K562 (cell line): Measurements from ENCODE around the gene AFF1. TPM values are rescaled to one million over a fixed set of nuclear protein-coding genes. Genes with fewer than 3 reads are reported as not detected.
A peak's percentile ranks its signal among the peaks of the same experiment; 100 is the strongest.

Source experiments
- ATAC-seq: fragments of 200-7000 bp; cut with Tn5 transposase; 3 replicates; pipeline ENCODE4 v1.9.1; 2020; ENCODE audit warnings: moderate library complexity
- BruUV-seq: library from RNA; stranded (reverse); fragments of 400-500 nt; replicated peaks from 2 replicates; lab custom pipeline; 2021; lab: Mats Ljungman, UMichigan
- CTCF ChIA-PET: fragments of 300-600 bp; formaldehyde crosslinking; extraction: SDS; loops from one replicate; lab custom pipeline; 2021; ENCODE audit warnings: low intra/inter-chr PET ratio; lab: Yijun Ruan, JAX
- POLR2A ChIA-PET: fragments of 300-600, 350-650 bp; sonication (Branson Sonifier 250); formaldehyde crosslinking; extraction: SDS; loops from one replicate; lab custom pipeline; 2021; ENCODE audit warnings: antibody characterized with exemption, inconsistent platforms; lab: Yijun Ruan, JAX
- DNase-seq, 4 experiments: peaks; one replicate each; pipeline versions ENCODE4 v3.0.0 to v3.0.0-alpha.2; 2011 to 2018; ENCODE audit warnings: low spot score in 3 of 4, mixed read lengths in 3 of 4; ENCODE audit errors: extremely low read depth in 1 of 4
- FAIRE-seq: peaks from 2 replicates; lab custom pipeline; 2011; peaks lifted over from hg19 to GRCh38; lab: Jason Lieb, UNC
- H2AFZ ChIP-seq: 2 replicates; pipeline ENCODE4 v1.6.0; 2011; ENCODE audit warnings: low read depth, low read length, control low read depth, inconsistent platforms
- H3K27ac ChIP-seq: fragments of 200-600 bp; 3 replicates; pipeline ENCODE4 v1.8.0; 2011; ENCODE audit warnings: low read depth, mild to moderate bottlenecking, control low read depth, inconsistent platforms, low read length, moderate library complexity, mixed read lengths; ENCODE audit errors: extremely low read depth
- H3K27me3 ChIP-seq, 2 experiments: fragments of 300-600 bp in 1 of 2; 2 replicates in 1 of 2; 3 replicates in 1 of 2; pipeline versions ENCODE4 v1.6.0 to v1.8.0; 2011; ENCODE audit warnings: inconsistent platforms in 2 of 2, low read length in 2 of 2, mild to moderate bottlenecking in 1 of 2, mixed read lengths in 1 of 2, moderate library complexity in 1 of 2; ENCODE audit not compliant: control insufficient read depth in 2 of 2, insufficient read depth in 2 of 2
- H3K36me3 ChIP-seq: fragments of 300-600 bp; 3 replicates; pipeline ENCODE4 v1.8.0; 2011; ENCODE audit warnings: mild to moderate bottlenecking, low read length, inconsistent platforms; ENCODE audit not compliant: control insufficient read depth, insufficient read depth
- H3K4me1 ChIP-seq, 2 experiments: fragments of 200-600 bp in 1 of 2; replicated peaks in 1 of 2; 2 replicates in 1 of 2; 3 replicates in 1 of 2; pipeline versions ENCODE4 v1.5.1 to v1.8.0; 2011; ENCODE audit warnings: inconsistent platforms in 2 of 2, low read length in 2 of 2, mild to moderate bottlenecking in 1 of 2, mixed read lengths in 1 of 2, moderate library complexity in 1 of 2; ENCODE audit not compliant: control insufficient read depth in 2 of 2, insufficient read depth in 2 of 2
- H3K4me2 ChIP-seq: 2 replicates; pipeline ENCODE4 v1.6.1; 2011; ENCODE audit warnings: low read length, control low read depth, inconsistent platforms, mixed read lengths; ENCODE audit not compliant: insufficient read depth
- H3K4me3 ChIP-seq: fragments of 200-600 bp; sonication (generic), shearing (Covaris generic); 2 replicates; pipeline ENCODE4 v1.5.1; 2016; ENCODE audit warnings: control low read depth, inconsistent platforms
- H3K79me2 ChIP-seq: fragments of 200-600 bp; 3 replicates; pipeline ENCODE4 v1.8.0; 2011; ENCODE audit warnings: low read length, inconsistent platforms; ENCODE audit not compliant: control insufficient read depth, insufficient read depth
- H3K9ac ChIP-seq, 2 experiments: 2 replicates each; pipeline versions ENCODE4 v1.6.0 to v1.6.1; 2011; ENCODE audit warnings: low read depth in 2 of 2, low read length in 2 of 2, control low read depth in 1 of 2, inconsistent platforms in 1 of 2, mild to moderate bottlenecking in 1 of 2, mixed read lengths in 1 of 2; ENCODE audit not compliant: insufficient read depth in 1 of 2
- H3K9me1 ChIP-seq: one replicate; pipeline ENCODE4 v1.6.0; 2011; ENCODE audit warnings: inconsistent platforms, mild to moderate bottlenecking, low read length, moderate library complexity; ENCODE audit not compliant: control insufficient read depth, insufficient read depth
- H3K9me3 ChIP-seq: replicated peaks from 2 replicates; pipeline ENCODE4 v1.5.1; 2011; ENCODE audit warnings: low read depth, low read length, inconsistent platforms; ENCODE audit not compliant: control insufficient read depth, insufficient read depth
- H4K20me1 ChIP-seq: replicated peaks from 2 replicates; pipeline ENCODE4 v1.6.1; 2011; ENCODE audit warnings: low read length, inconsistent platforms, mixed read lengths; ENCODE audit not compliant: control insufficient read depth, insufficient read depth
- C11orf30 ChIP-seq: fragments of 450-650 bp; IDR thresholded peaks from 2 replicates; pipeline ENCODE4 v1.6.1; 2016; ENCODE audit warnings: low read depth, mild to moderate bottlenecking
- HDGF ChIP-seq: fragments of 450-650 bp; IDR thresholded peaks from 2 replicates; pipeline ENCODE4 v1.6.1; 2016
- HNRNPUL1 ChIP-seq: fragments of 200-400 bp; formaldehyde crosslinking; IDR thresholded peaks from 2 replicates; pipeline ENCODE4 v1.6.1; 2017; ENCODE audit warnings: low read length
- MAFF ChIP-seq: IDR thresholded peaks from 2 replicates; pipeline ENCODE4 v1.6.1; 2012; ENCODE audit warnings: low read length, improper control_type of control experiment
- MAFG ChIP-seq: fragments of 450-650 bp; conservative IDR thresholded peaks from 2 replicates; pipeline ENCODE4 v1.6.1; 2016; ENCODE audit warnings: missing genetic modification characterization, missing compliant biosample characterization
- MAFK ChIP-seq: IDR thresholded peaks from 2 replicates; pipeline ENCODE4 v1.6.1; 2011; ENCODE audit warnings: low read length, improper control_type of control experiment
- MEIS2 ChIP-seq: fragments of 450-650 bp; IDR thresholded peaks from 2 replicates; pipeline ENCODE4 v1.6.1; 2014; ENCODE audit warnings: mild to moderate bottlenecking; ENCODE audit not compliant: partially characterized antibody
- MYBL2 ChIP-seq, 2 experiments: fragments of 450-650 bp in 1 of 2; sonication (generic) in 1 of 2; formaldehyde crosslinking in 1 of 2; IDR thresholded peaks; 2 replicates each; pipeline versions ENCODE4 v1.6.1 to v1.8.1; 2017 to 2022; ENCODE audit warnings: borderline replicate concordance in 1 of 2, inconsistent platforms in 1 of 2, low read depth in 1 of 2, mild to moderate bottlenecking in 1 of 2, missing genetic modification reagents in 1 of 2, moderate library complexity in 1 of 2
- NFE2L1 ChIP-seq: fragments of 450-650 bp; IDR thresholded peaks from 2 replicates; pipeline ENCODE4 v1.6.1; 2016; ENCODE audit warnings: missing genetic modification characterization, low read depth, mild to moderate bottlenecking, missing compliant biosample characterization, moderate library complexity, borderline replicate concordance
- NFYB ChIP-seq: IDR thresholded peaks from 2 replicates; pipeline ENCODE4 v1.6.1; 2011; ENCODE audit warnings: mild to moderate bottlenecking, moderate library complexity; ENCODE audit not compliant: insufficient read length; ENCODE audit errors: extremely low read depth
- PCBP2 ChIP-seq: fragments of 200-400 bp; formaldehyde crosslinking; IDR thresholded peaks from 2 replicates; pipeline ENCODE4 v1.6.1; 2018; ENCODE audit warnings: low read length, low read depth, mild to moderate bottlenecking, moderate library complexity; ENCODE audit not compliant: poor library complexity, severe bottlenecking
- SUPT5H ChIP-seq: fragments of 450-650 bp; IDR thresholded peaks from 2 replicates; pipeline ENCODE4 v1.6.1; 2016
- ZC3H11A ChIP-seq: IDR thresholded peaks from 2 replicates; pipeline ENCODE4 v1.6.1; 2012; ENCODE audit warnings: low read depth, low read length, improper control_type of control experiment
- ZNF316 ChIP-seq: fragments of 450-650 bp; IDR thresholded peaks from 2 replicates; pipeline ENCODE4 v1.6.1; 2016
- ZNF644 ChIP-seq: fragments of 200-800 bp; sonication (Bioruptor generic); IDR thresholded peaks from 2 replicates; pipeline ENCODE4 v1.6.1; 2016; ENCODE audit warnings: low read depth, missing genetic modification characterization, missing compliant biosample characterization
- ZSCAN32 ChIP-seq: fragments of 450-650 bp; formaldehyde crosslinking; IDR thresholded peaks from 2 replicates; pipeline ENCODE4 v1.4.0; 2020; ENCODE audit warnings: mild to moderate bottlenecking, moderate library complexity
- WGBS: fragments of 100-300 bp; shearing (Covaris generic); methylation state at CpG from one replicate; pipeline ENCODE4 v1.1.6; 2016; ENCODE audit warnings: low coverage, mixed read lengths; ENCODE audit not compliant: insufficient coverage; ENCODE audit errors: missing lambda C conversion rate; 5-methylcytosine and 5-hydroxymethylcytosine counted together
- in situ Hi-C: fragments of 300-500 bp; cut with MboI; formaldehyde crosslinking; loops from 4 replicates; pipeline ENCODE4 v1.15.0; 2018; ENCODE audit warnings: inconsistent platforms, mixed read lengths
- intact Hi-C: fragments of 100-400 bp; cut with micrococcal nuclease; formaldehyde crosslinking; loops from 2 replicates; pipeline ENCODE4 v1.14.2; 2022
- polyA plus RNA-seq, 8 experiments: library from polyadenylated mRNA; depleted of rRNA in 4 of 8; stranded (reverse) in 5 of 8; unstranded in 3 of 8; fragments of >200 nt; fragmentation: Nextera tagmentation in 2 of 8; fragmentation: Illumina TruSeq in 1 of 8; extraction: Ambion mirVana in 2 of 8; extraction: Trizol in 1 of 8; gene quantifications; 2 replicates each; pipeline versions ENCODE4 v1.2.1 to v1.2.3, GENCODE V29; 2011 to 2014; ENCODE audit warnings: inconsistent platforms in 1 of 8, missing spikeins in 1 of 8
- total RNA-seq, 7 experiments: library from RNA; depleted of rRNA in 6 of 7; stranded (reverse); fragments of >200 nt in 6 of 7; fragmentation: Illumina TruSeq in 2 of 7; extraction: Trizol in 2 of 7; gene quantifications; 2 replicates each; pipeline versions ENCODE4 v1.2.1 to v1.2.3, GENCODE V29; 2011 to 2021; ENCODE audit warnings: low replicate concordance in 1 of 7
- TF ChIP-seq, protein P1 (sequence below): sonication (generic); formaldehyde crosslinking; IDR thresholded peaks from 2 replicates; pipeline ENCODE4 v1.8.1; 2023; ENCODE audit warnings: mild to moderate bottlenecking, missing genetic modification reagents
- TF ChIP-seq, protein P2 (sequence below): fragments of 450-650 bp; IDR thresholded peaks from 2 replicates; pipeline ENCODE4 v1.6.1; 2016
- TF ChIP-seq, protein P3 (sequence below): sonication (generic); formaldehyde crosslinking; IDR thresholded peaks from 2 replicates; pipeline ENCODE4 v1.8.1; 2023; ENCODE audit warnings: mild to moderate bottlenecking, missing genetic modification reagents

The AFF1 gene
- total and polyA plus RNA-seq, 9 of the 15 experiments (the other 6 are each of a cell fraction or from before 2014, with no cell fraction given) = 4.1 to 47.5 (median 17.2) TPM

DNA sequence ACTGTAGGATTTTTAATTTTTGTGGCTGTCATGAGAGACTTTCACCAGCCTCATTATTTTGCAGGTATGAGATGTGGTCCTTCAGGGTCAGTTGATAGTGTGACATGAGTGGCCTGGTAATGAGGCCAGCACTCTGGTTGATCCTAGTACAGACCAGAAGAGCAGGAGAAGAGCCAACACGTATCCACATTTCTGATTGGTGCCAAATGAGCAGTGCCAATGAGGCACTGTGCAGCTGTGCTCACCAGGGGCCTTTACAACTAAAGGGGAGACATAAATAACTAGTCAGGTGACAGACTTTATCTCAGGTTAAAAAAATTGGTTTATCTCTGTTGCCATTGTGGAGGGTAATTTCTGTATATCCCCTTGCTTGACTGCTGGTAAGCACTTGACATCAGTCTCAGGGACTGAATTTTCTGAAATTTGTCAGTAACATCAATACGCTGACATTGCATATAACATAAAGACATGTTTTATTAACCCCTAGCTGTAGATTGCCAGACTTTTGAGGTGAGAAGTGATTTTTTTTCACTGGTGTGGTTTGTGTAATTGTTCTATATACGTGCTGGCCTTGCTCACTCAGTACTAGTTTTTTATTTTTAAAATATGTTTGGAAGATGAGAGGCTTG, 101.2 kb downstream of the AFF1 start:
- BruUV-seq = no TSS peak
- H3K27ac ChIP-seq = no peak overlapping the region
- H4K20me1 ChIP-seq = peaks cover 54% of the 10 kb centered on the region
- no peak for DNase-seq
- no peaks in the 10 kb centered on the region for H3K9me3 ChIP-seq
- no peaks in the 10 kb centered on the region for H3K27me3 ChIP-seq
- no peaks in the 10 kb centered on the region for H3K36me3 ChIP-seq
- H3K4me2 ChIP-seq = no peak overlapping the region; the same call in 1 of the 2 replicates
- H3K4me3 ChIP-seq = no peak overlapping the region
- CTCF ChIA-PET = no interaction called here
- peak; percentile 21 for TF ChIP-seq MEIS2
- TF ChIP-seq ZNF316 = peak; percentile 95
- peak; percentile 88 for TF ChIP-seq MAFF
- no peak for TF ChIP-seq NFYB
- peak; percentile 87 for TF ChIP-seq C11orf30
- no peak for TF ChIP-seq SUPT5H
- no peak for TF ChIP-seq MYBL2 (IDR thresholded peaks at IDR 0.05; ENCODE audit: low read depth)
- TF ChIP-seq MYBL2 (CRISPR knock-in tag; IDR thresholded peaks at IDR 0.05; ENCODE audit: borderline replicate concordance) = no peak
- TF ChIP-seq, protein P1, sequence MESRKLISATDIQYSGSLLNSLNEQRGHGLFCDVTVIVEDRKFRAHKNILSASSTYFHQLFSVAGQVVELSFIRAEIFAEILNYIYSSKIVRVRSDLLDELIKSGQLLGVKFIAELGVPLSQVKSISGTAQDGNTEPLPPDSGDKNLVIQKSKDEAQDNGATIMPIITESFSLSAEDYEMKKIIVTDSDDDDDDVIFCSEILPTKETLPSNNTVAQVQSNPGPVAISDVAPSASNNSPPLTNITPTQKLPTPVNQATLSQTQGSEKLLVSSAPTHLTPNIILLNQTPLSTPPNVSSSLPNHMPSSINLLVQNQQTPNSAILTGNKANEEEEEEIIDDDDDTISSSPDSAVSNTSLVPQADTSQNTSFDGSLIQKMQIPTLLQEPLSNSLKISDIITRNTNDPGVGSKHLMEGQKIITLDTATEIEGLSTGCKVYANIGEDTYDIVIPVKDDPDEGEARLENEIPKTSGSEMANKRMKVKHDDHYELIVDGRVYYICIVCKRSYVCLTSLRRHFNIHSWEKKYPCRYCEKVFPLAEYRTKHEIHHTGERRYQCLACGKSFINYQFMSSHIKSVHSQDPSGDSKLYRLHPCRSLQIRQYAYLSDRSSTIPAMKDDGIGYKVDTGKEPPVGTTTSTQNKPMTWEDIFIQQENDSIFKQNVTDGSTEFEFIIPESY (CRISPR knock-in tag) = no peak
- no peak for TF ChIP-seq ZNF644 (tag)
- TF ChIP-seq MAFK = peak; percentile 93
- no peak for TF ChIP-seq NFE2L1 (tag)
- TF ChIP-seq HDGF = no peak
- peak; percentile 86 for TF ChIP-seq MAFG (tag)
- TF ChIP-seq, protein P2, sequence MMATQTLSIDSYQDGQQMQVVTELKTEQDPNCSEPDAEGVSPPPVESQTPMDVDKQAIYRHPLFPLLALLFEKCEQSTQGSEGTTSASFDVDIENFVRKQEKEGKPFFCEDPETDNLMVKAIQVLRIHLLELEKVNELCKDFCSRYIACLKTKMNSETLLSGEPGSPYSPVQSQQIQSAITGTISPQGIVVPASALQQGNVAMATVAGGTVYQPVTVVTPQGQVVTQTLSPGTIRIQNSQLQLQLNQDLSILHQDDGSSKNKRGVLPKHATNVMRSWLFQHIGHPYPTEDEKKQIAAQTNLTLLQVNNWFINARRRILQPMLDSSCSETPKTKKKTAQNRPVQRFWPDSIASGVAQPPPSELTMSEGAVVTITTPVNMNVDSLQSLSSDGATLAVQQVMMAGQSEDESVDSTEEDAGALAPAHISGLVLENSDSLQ = 0 out of 2 replicates have a peak, but pooled peaks have one; percentile 9
- no peak for TF ChIP-seq ZC3H11A
- TF ChIP-seq ZSCAN32 = no peak
- TF ChIP-seq, protein P3, sequence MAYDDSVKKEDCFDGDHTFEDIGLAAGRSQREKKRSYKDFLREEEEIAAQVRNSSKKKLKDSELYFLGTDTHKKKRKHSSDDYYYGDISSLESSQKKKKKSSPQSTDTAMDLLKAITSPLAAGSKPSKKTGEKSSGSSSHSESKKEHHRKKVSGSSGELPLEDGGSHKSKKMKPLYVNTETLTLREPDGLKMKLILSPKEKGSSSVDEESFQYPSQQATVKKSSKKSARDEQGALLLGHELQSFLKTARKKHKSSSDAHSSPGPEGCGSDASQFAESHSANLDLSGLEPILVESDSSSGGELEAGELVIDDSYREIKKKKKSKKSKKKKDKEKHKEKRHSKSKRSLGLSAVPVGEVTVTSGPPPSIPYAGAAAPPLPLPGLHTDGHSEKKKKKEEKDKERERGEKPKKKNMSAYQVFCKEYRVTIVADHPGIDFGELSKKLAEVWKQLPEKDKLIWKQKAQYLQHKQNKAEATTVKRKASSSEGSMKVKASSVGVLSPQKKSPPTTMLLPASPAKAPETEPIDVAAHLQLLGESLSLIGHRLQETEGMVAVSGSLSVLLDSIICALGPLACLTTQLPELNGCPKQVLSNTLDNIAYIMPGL = no peak
- no peak for TF ChIP-seq HNRNPUL1
- TF ChIP-seq PCBP2 = no peak
- TF ChIP-seq, all 486 proteins: peak for 7
- POLR2A ChIA-PET = interaction anchor here (0.5 to 2.0 kb wide), 3 partner anchors 12 to 1576 kb away, joined by 3 to 7 read pairs (median 3); no protein-coding TSS in a partner anchor
- Histone ChIP-seq H3K4me1 (peaks cover 13 to 40% of the 10 kb centered on the region in 2 experiments; a peak in 4 of 5 replicates), H3K79me2 (peaks cover 96% of the 10 kb centered on the region), H3K9me1 (no peaks in the 10 kb centered on the region), H2AFZ (no peak overlapping the region), H3K9ac (no peak overlapping the region; a peak in 1 of 4 replicates)
- no peak for FAIRE-seq
- WGBS = 62% methylated on average over 3 of the region's 3 CpGs
- no peak for ATAC-seq
- intact Hi-C loops = no loop called here
- in situ Hi-C loops = no loop called here
